H1 (cell line): ENCODE results near the gene TBX6. TPM values are rescaled to one million over a fixed set of nuclear protein-coding genes. Genes with fewer than 3 reads are reported as not detected.

ENCODE experiments used
- polyA plus RNA-seq, 7 experiments: library from polyadenylated mRNA; depleted of rRNA in 3 of 7; stranded (reverse) in 5 of 7; unstranded in 2 of 7; fragments of >200 nt in 5 of 7; fragments of 200-250 nt in 2 of 7; gene quantifications; 1 replicate in 5 of 7; 2 replicates in 1 of 7; 4 replicates in 1 of 7; pipeline versions ENCODE4 v1.2.1 to v1.2.3, GENCODE V29; 2011 to 2013; ENCODE audit warnings: missing spikeins in 2 of 7, mixed read lengths in 2 of 7
- total RNA-seq: library from RNA; stranded (reverse); fragmentation: NEBNext Ultra II Directional; extraction: Animal tissue kit (Norgen Biotek cat#: 25700); gene quantifications from 2 replicates; pipeline ENCODE4 v1.2.1, GENCODE V29; 2021

Gene TBX6
- total and polyA plus RNA-seq, 2 of the 8 experiments (the other 6 are each of a cell fraction or from before 2014, with no cell fraction given): 2.2 to 2.8 TPM

Other genes starting within 250 kb of the TBX6 start
- 69.2 and 70.9 TPM in 2 replicates for gene CDIPT, start 228.7 kb downstream of the TBX6 start, total RNA-seq
- 140 and 190 TPM in 2 replicates for gene CDIPT, start 228.7 kb downstream of the TBX6 start, polyA plus RNA-seq (2011; rRNA removed)
- gene SEZ6L2, start 192.4 kb downstream of the TBX6 start, total RNA-seq: 43.5 and 46.6 TPM in 2 replicates
- 47.7 and 65.7 TPM in 2 replicates for gene SEZ6L2, start 192.4 kb downstream of the TBX6 start, polyA plus RNA-seq (2011; rRNA removed)
- 17.8 and 18.6 TPM in 2 replicates for gene ASPHD1, start 191.4 kb downstream of the TBX6 start, total RNA-seq
- gene ASPHD1, start 191.4 kb downstream of the TBX6 start, polyA plus RNA-seq (2011; rRNA removed): 14.1 and 14.5 TPM in 2 replicates
- 10.8 and 12.3 TPM in 2 replicates for gene KCTD13, start 165.7 kb downstream of the TBX6 start, total RNA-seq
- 9.2 and 14.0 TPM in 2 replicates for gene KCTD13, start 165.7 kb downstream of the TBX6 start, polyA plus RNA-seq (2011; rRNA removed)
- 60.2 and 64.9 TPM in 2 replicates for gene TMEM219, start 129.8 kb downstream of the TBX6 start, total RNA-seq
- gene TMEM219, start 129.8 kb downstream of the TBX6 start, polyA plus RNA-seq (2011; rRNA removed): 116 and 150 TPM in 2 replicates
- gene TAOK2, start 118.1 kb downstream of the TBX6 start, total RNA-seq: 32.6 and 34.2 TPM in 2 replicates
- gene TAOK2, start 118.1 kb downstream of the TBX6 start, polyA plus RNA-seq (2011; rRNA removed): 13.5 and 18.0 TPM in 2 replicates
- gene HIRIP3, start 96.3 kb downstream of the TBX6 start, total RNA-seq: 17.7 and 18.5 TPM in 2 replicates
- gene HIRIP3, start 96.3 kb downstream of the TBX6 start, polyA plus RNA-seq (2011; rRNA removed): 11.9 and 14.0 TPM in 2 replicates
- gene INO80E, start 95.7 kb downstream of the TBX6 start, total RNA-seq: 91.2 and 92.7 TPM in 2 replicates
- gene INO80E, start 95.7 kb downstream of the TBX6 start, polyA plus RNA-seq (2011; rRNA removed): 43.0 and 110 TPM in 2 replicates
- 10.3 and 13.9 TPM in 2 replicates for gene DOC2A, start 80.9 kb downstream of the TBX6 start, total RNA-seq
- gene DOC2A, start 80.9 kb downstream of the TBX6 start, polyA plus RNA-seq (2011; rRNA removed): 20.7 and 34.2 TPM in 2 replicates
- gene C16orf92, start 68.7 kb downstream of the TBX6 start, total RNA-seq: not detected in 2 replicates
- not detected in 2 replicates for gene C16orf92, start 68.7 kb downstream of the TBX6 start, polyA plus RNA-seq (2011; rRNA removed)
- gene TLCD3B, start 60.7 kb downstream of the TBX6 start, total RNA-seq: 26.9 and 27.8 TPM in 2 replicates
- gene TLCD3B, start 60.7 kb downstream of the TBX6 start, polyA plus RNA-seq (2011; rRNA removed): 15.2 and 23.0 TPM in 2 replicates
- 1,083 and 1,146 TPM in 2 replicates for gene ALDOA, start 26.2 kb downstream of the TBX6 start, total RNA-seq
- 1,072 and 1,397 TPM in 2 replicates for gene ALDOA, start 26.2 kb downstream of the TBX6 start, polyA plus RNA-seq (2011; rRNA removed)
- gene PPP4C, start 15.9 kb downstream of the TBX6 start, total RNA-seq: 148 TPM in 2 replicates
- gene PPP4C, start 15.9 kb downstream of the TBX6 start, polyA plus RNA-seq (2011; rRNA removed): 298 and 355 TPM in 2 replicates
- 40.3 and 43.2 TPM in 2 replicates for gene YPEL3, start 4.3 kb upstream of the TBX6 start, total RNA-seq
- 53.3 and 91.8 TPM in 2 replicates for gene YPEL3, start 4.3 kb upstream of the TBX6 start, polyA plus RNA-seq (2011; rRNA removed)
- 1.5 TPM in 1 of 2 replicates, not detected in the other for gene GDPD3, start 21.6 kb upstream of the TBX6 start, total RNA-seq
- gene GDPD3, start 21.6 kb upstream of the TBX6 start, polyA plus RNA-seq (2011; rRNA removed): 0.20 and 0.30 TPM in 2 replicates
- 28.7 and 40.1 TPM in 2 replicates for gene MAPK3, start 31.3 kb upstream of the TBX6 start, total RNA-seq
- gene MAPK3, start 31.3 kb upstream of the TBX6 start, polyA plus RNA-seq (2011; rRNA removed): 67.9 and 96.1 TPM in 2 replicates
- gene CORO1A, start 91.7 kb upstream of the TBX6 start, total RNA-seq: 11.7 and 12.1 TPM in 2 replicates
- gene CORO1A, start 91.7 kb upstream of the TBX6 start, polyA plus RNA-seq (2011; rRNA removed): 10.9 and 11.8 TPM in 2 replicates
- 208 and 211 TPM in 2 replicates for gene BOLA2B, start 101.7 kb upstream of the TBX6 start, total RNA-seq
- 872 and 991 TPM in 2 replicates for gene BOLA2B, start 101.7 kb upstream of the TBX6 start, polyA plus RNA-seq (2011; rRNA removed)
- 18.2 and 36.9 TPM in 2 replicates for gene SLX1A, start 102.0 kb upstream of the TBX6 start, total RNA-seq
- 4.7 and 7.3 TPM in 2 replicates for gene SLX1A, start 102.0 kb upstream of the TBX6 start, polyA plus RNA-seq (2011; rRNA removed)
- 10.9 and 13.8 TPM in 2 replicates for gene SULT1A3, start 107.3 kb upstream of the TBX6 start, total RNA-seq
- gene SULT1A3, start 107.3 kb upstream of the TBX6 start, polyA plus RNA-seq (2011; rRNA removed): 1.9 and 4.4 TPM in 2 replicates
- gene NPIPB13, start 156.6 kb upstream of the TBX6 start, total RNA-seq: 13.5 and 15.5 TPM in 2 replicates
- 4.3 and 6.0 TPM in 2 replicates for gene NPIPB13, start 156.6 kb upstream of the TBX6 start, polyA plus RNA-seq (2011; rRNA removed)